ENCODE data around the gene NCBP1.

- TF ChIP-seq CTCF (conservative IDR thresholded peaks at IDR 0.05; ENCODE audit: low read depth, low read length): no peak
- no peak for TF ChIP-seq EZH2phosphoT487 (IDR thresholded peaks at IDR 0.05; ENCODE audit: borderline replicate concordance, low read length)
These were observed 6.7 kb downstream of the NCBP1 start for GRCh38 chr9:97640325-97640724.

Data from PC-3 (cell line).